ENCODE results near the gene IKZF1.

Gene IKZF1

GRCh38 chr7:50387351-50387750 lies 82.8 kb downstream of the IKZF1 start:
- no CpG with 5 or more reads among the region's 11 CpGs for WGBS (ENCODE audit: extremely low coverage, insufficient coverage, insufficient read length)
- Histone ChIP-seq H3K4me3 (ENCODE audit: low read depth, low read length) (no peak overlapping the region), H3K9me3 (ENCODE audit: insufficient read depth, low read depth, low read length) (no peaks in the 10 kb centered on the region), H4K8ac (ENCODE audit: low read depth, low read length) (no peak overlapping the region), H3K4me2 (ENCODE audit: low read length) (no peak overlapping the region), H3K27me3 (ENCODE audit: insufficient read depth, low read length) (no peaks in the 10 kb centered on the region), H3K18ac (ENCODE audit: low read length) (no peak overlapping the region), H3K79me1 (ENCODE audit: low read length) (no peaks in the 10 kb centered on the region), H3K4ac (ENCODE audit: low read depth, low read length) (no peak overlapping the region), H2BK12ac (ENCODE audit: low read length) (no peak overlapping the region), H4K91ac (ENCODE audit: low read depth, low read length) (no peak overlapping the region), H2AFZ (ENCODE audit: insufficient read depth, low read length, poor library complexity) (no peak overlapping the region), H3K14ac (ENCODE audit: low read length) (no peak overlapping the region), H3K36me3 (ENCODE audit: control insufficient read depth in 1 of 2, insufficient read depth in 2 of 2, low read length in 2 of 2) (no peaks in the 10 kb centered on the region), H2AK5ac (ENCODE audit: low read length) (no peak overlapping the region), H3K9ac (ENCODE audit: low read length) (no peak overlapping the region), H4K12ac (ENCODE audit: low read depth, low read length) (no peak overlapping the region), H2BK5ac (ENCODE audit: low read depth, low read length, poor library complexity) (no peak overlapping the region), H3K4me1 (ENCODE audit: control insufficient read depth in 1 of 2, insufficient read depth in 2 of 2, low read length in 2 of 2) (no peaks in the 10 kb centered on the region), H3K27ac (ENCODE audit: low read depth, low read length) (no peak overlapping the region), H2BK120ac (ENCODE audit: insufficient read depth, low read length, poor library complexity) (no peak overlapping the region), H3K79me2 (ENCODE audit: control insufficient read depth, insufficient read depth, low read length, poor library complexity) (no peaks in the 10 kb centered on the region), H3K23ac (ENCODE audit: low read length) (no peak overlapping the region)
- DNase-seq: no peak

GRCh38 chr7:50389961-50390360 lies 85.4 kb downstream of the IKZF1 start:
- Histone ChIP-seq H4K8ac (ENCODE audit: low read depth, low read length) (no peak overlapping the region), H2AK5ac (ENCODE audit: low read length) (no peak overlapping the region), H3K36me3 (ENCODE audit: control insufficient read depth in 1 of 2, insufficient read depth in 2 of 2, low read length in 2 of 2) (no peaks in the 10 kb centered on the region), H4K12ac (ENCODE audit: low read depth, low read length) (no peak overlapping the region), H3K18ac (ENCODE audit: low read length) (no peak overlapping the region), H2BK120ac (ENCODE audit: insufficient read depth, low read length, poor library complexity) (no peak overlapping the region), H3K79me2 (ENCODE audit: control insufficient read depth, insufficient read depth, low read length, poor library complexity) (no peaks in the 10 kb centered on the region), H3K23ac (ENCODE audit: low read length) (no peak overlapping the region), H3K4me1 (ENCODE audit: control insufficient read depth in 1 of 2, insufficient read depth in 2 of 2, low read length in 2 of 2) (no peaks in the 10 kb centered on the region), H3K9ac (ENCODE audit: low read length) (no peak overlapping the region), H2BK12ac (ENCODE audit: low read length) (no peak overlapping the region), H3K4me2 (ENCODE audit: low read length) (no peak overlapping the region), H3K9me3 (ENCODE audit: insufficient read depth, low read depth, low read length) (no peaks in the 10 kb centered on the region), H3K27me3 (ENCODE audit: insufficient read depth, low read length) (no peaks in the 10 kb centered on the region), H4K91ac (ENCODE audit: low read depth, low read length) (no peak overlapping the region), H3K79me1 (ENCODE audit: low read length) (no peaks in the 10 kb centered on the region), H3K27ac (ENCODE audit: low read depth, low read length) (no peak overlapping the region), H3K4me3 (ENCODE audit: low read depth, low read length) (no peak overlapping the region), H2AFZ (ENCODE audit: insufficient read depth, low read length, poor library complexity) (no peak overlapping the region), H3K4ac (ENCODE audit: low read depth, low read length) (no peak overlapping the region), H3K14ac (ENCODE audit: low read length) (no peak overlapping the region), H2BK5ac (ENCODE audit: low read depth, low read length, poor library complexity) (no peak overlapping the region)
- DNase-seq: no peak
- WGBS (ENCODE audit: extremely low coverage, insufficient coverage, insufficient read length): no CpG with 5 or more reads among the region's 3 CpGs

- Histone ChIP-seq H3K4me3 (ENCODE audit: low read depth, low read length) (no peak overlapping the region), H3K79me1 (ENCODE audit: low read length) (no peaks in the 10 kb centered on the region), H4K12ac (ENCODE audit: low read depth, low read length) (no peak overlapping the region), H3K27ac (ENCODE audit: low read depth, low read length) (no peak overlapping the region), H3K27me3 (ENCODE audit: insufficient read depth, low read length) (no peaks in the 10 kb centered on the region), H3K4ac (ENCODE audit: low read depth, low read length) (no peak overlapping the region), H2AK5ac (ENCODE audit: low read length) (no peak overlapping the region), H3K23ac (ENCODE audit: low read length) (no peak overlapping the region), H2BK12ac (ENCODE audit: low read length) (no peak overlapping the region), H3K4me1 (ENCODE audit: control insufficient read depth in 1 of 2, insufficient read depth in 2 of 2, low read length in 2 of 2) (no peaks in the 10 kb centered on the region), H4K8ac (ENCODE audit: low read depth, low read length) (no peak overlapping the region), H2BK120ac (ENCODE audit: insufficient read depth, low read length, poor library complexity) (no peak overlapping the region), H3K14ac (ENCODE audit: low read length) (no peak overlapping the region), H2BK5ac (ENCODE audit: low read depth, low read length, poor library complexity) (no peak overlapping the region), H2AFZ (ENCODE audit: insufficient read depth, low read length, poor library complexity) (no peak overlapping the region), H3K18ac (ENCODE audit: low read length) (no peak overlapping the region), H3K36me3 (ENCODE audit: control insufficient read depth in 1 of 2, insufficient read depth in 2 of 2, low read length in 2 of 2) (no peaks in the 10 kb centered on the region), H3K79me2 (ENCODE audit: control insufficient read depth, insufficient read depth, low read length, poor library complexity) (no peaks in the 10 kb centered on the region), H3K4me2 (ENCODE audit: low read length) (no peak overlapping the region), H4K91ac (ENCODE audit: low read depth, low read length) (no peak overlapping the region), H3K9ac (ENCODE audit: low read length) (no peak overlapping the region), H3K9me3 (ENCODE audit: insufficient read depth, low read depth, low read length) (no peaks in the 10 kb centered on the region)
- WGBS (ENCODE audit: extremely low coverage, insufficient coverage, insufficient read length): no CpG with 5 or more reads among the region's 3 CpGs
- no peak for DNase-seq
These were observed 86.9 kb downstream of the IKZF1 start for GRCh38 chr7:50391386-50391785.

- H3K9me3 ChIP-seq (ENCODE audit: insufficient read depth, low read depth, low read length): no peaks in the 10 kb centered on the region
- H3K4ac ChIP-seq (ENCODE audit: low read depth, low read length): no peak overlapping the region
- no peak overlapping the region for H4K12ac ChIP-seq (ENCODE audit: low read depth, low read length)
- no peak overlapping the region for H3K4me3 ChIP-seq (ENCODE audit: low read depth, low read length)
- no peak for DNase-seq
- no peak overlapping the region for H2BK120ac ChIP-seq (ENCODE audit: insufficient read depth, low read length, poor library complexity)
- H2AK5ac ChIP-seq (ENCODE audit: low read length): no peak overlapping the region
- no peak overlapping the region for H3K27ac ChIP-seq (ENCODE audit: low read depth, low read length)
- no peaks in the 10 kb centered on the region for H3K4me1 ChIP-seq (ENCODE audit: control insufficient read depth in 1 of 2, insufficient read depth in 2 of 2, low read length in 2 of 2)
- no peak overlapping the region for H2BK12ac ChIP-seq (ENCODE audit: low read length)
- H3K4me2 ChIP-seq (ENCODE audit: low read length): no peak overlapping the region
- no peak overlapping the region for H3K18ac ChIP-seq (ENCODE audit: low read length)
- H4K91ac ChIP-seq (ENCODE audit: low read depth, low read length): no peak overlapping the region
- H3K23ac ChIP-seq (ENCODE audit: low read length): no peak overlapping the region
- no peak overlapping the region for H3K9ac ChIP-seq (ENCODE audit: low read length)
- no peaks in the 10 kb centered on the region for H3K79me1 ChIP-seq (ENCODE audit: low read length)
- H4K8ac ChIP-seq (ENCODE audit: low read depth, low read length): no peak overlapping the region
- H2AFZ ChIP-seq (ENCODE audit: insufficient read depth, low read length, poor library complexity): no peak overlapping the region
- no peak overlapping the region for H3K14ac ChIP-seq (ENCODE audit: low read length)
- no CpG with 5 or more reads among the region's 1 CpG for WGBS (ENCODE audit: extremely low coverage, insufficient coverage, insufficient read length)
- no peaks in the 10 kb centered on the region for H3K27me3 ChIP-seq (ENCODE audit: insufficient read depth, low read length)
- H3K36me3 ChIP-seq (ENCODE audit: control insufficient read depth in 1 of 2, insufficient read depth in 2 of 2, low read length in 2 of 2): no peaks in the 10 kb centered on the region
- H2BK5ac ChIP-seq (ENCODE audit: low read depth, low read length, poor library complexity): no peak overlapping the region
- H3K79me2 ChIP-seq (ENCODE audit: control insufficient read depth, insufficient read depth, low read length, poor library complexity): no peaks in the 10 kb centered on the region
These were observed 88.6 kb downstream of the IKZF1 start for GRCh38 chr7:50393076-50393475.

Data from trophoblast cell (in vitro differentiated cells and primary cell).